ENCODE results near the gene ITGB2. TPM values are rescaled to one million over a fixed set of nuclear protein-coding genes. Genes with fewer than 3 reads are reported as not detected.

ITGB2 gene
- total RNA-seq, result 100 to 1,000 TPM in 4 of 9 donors, 10 to 100 TPM in 4, 1 to 10 TPM in 1; 6.3 to 212 (median 96.7) TPM
- 100 to 1,000 TPM in 2 of 3 donors, 10 to 100 TPM in 1; 10.9 to 249 (median 101) TPM for polyA plus RNA-seq
- long read RNA-seq, donor 1, result 0 reads
- long read RNA-seq, donor 2, partial matches to known transcripts, result 0 of 1 reads
- long read RNA-seq, donor 2, other reads (novel, unspliced or antisense), result 0 of 1 reads
- long read RNA-seq, donor 3, partial matches to known transcripts, result 0 of 1 reads
- long read RNA-seq, donor 3, other reads (novel, unspliced or antisense), result 0 of 1 reads
- long read RNA-seq, donor 4, transcript ITGB2-201 (16 exons, 2,955 nt), result major isoform, 13 of 25 reads
- long read RNA-seq, donor 4, partial matches to known transcripts, result 7 of 25 reads
- long read RNA-seq, donor 4, other reads (novel, unspliced or antisense), result 4 of 25 reads
- long read RNA-seq, donor 5, transcript ITGB2-201 (16 exons, 2,955 nt), result major isoform, 112 of 142 reads
- long read RNA-seq, donor 5, partial matches to known transcripts, result 17 of 142 reads
- long read RNA-seq, donor 5, other reads (novel, unspliced or antisense), result 10 of 142 reads
- long read RNA-seq, donor 6, transcript ITGB2-201 (16 exons, 2,955 nt), result major isoform, 16 of 25 reads
- long read RNA-seq, donor 6, partial matches to known transcripts, result 8 of 25 reads
- long read RNA-seq, donor 6, other reads (novel, unspliced or antisense), result 0 of 25 reads
- long read RNA-seq, donor 7, partial matches to known transcripts, result 0 of 1 reads
- long read RNA-seq, donor 7, other reads (novel, unspliced or antisense), result 0 of 1 reads
- long read RNA-seq, donor 8, partial matches to known transcripts, result 0 of 3 reads
- long read RNA-seq, donor 8, other reads (novel, unspliced or antisense), result 0 of 3 reads
- long read RNA-seq, donor 9, partial matches to known transcripts, result 0 of 1 reads
- long read RNA-seq, donor 9, other reads (novel, unspliced or antisense), result 0 of 1 reads
- long read RNA-seq, donor 10, partial matches to known transcripts, result 0 of 1 reads
- long read RNA-seq, donor 10, other reads (novel, unspliced or antisense), result 0 of 1 reads

GRCh38 chr21:44920694-44921604 is at the start of gene ITGB2:
ITGB2 (minus strand) TSS chr21:44920899; CDS start chr21:44910782, 10,117 bp downstream.
- peak in 4 of 7 donors; percentile 43 to 67 (median 50) for DNase-seq
- H3K27ac ChIP-seq, result peak within 1 kb of the TSS in 2 of 5 donors; percentile 38 to 63
- H3K4me1 ChIP-seq (replicated peaks in 1 of 2), result peaks cover 0 to 7% of the 10 kb centered on the region in 2 donors
- no peaks in the 10 kb centered on the region for H3K36me3 ChIP-seq (replicated peaks in 1 of 2)
- 52 to 78% (median 55%) methylated on average over 22 to 29 of the region's 29 CpGs for WGBS, 4 donors
- H3K27me3 ChIP-seq, result peaks cover 19% of the 10 kb centered on the region
- intact Hi-C loops (cut with DNase I), result no loop called here
- no peak for TF ChIP-seq POLR2A (IDR thresholded peaks at IDR 0.05)
- no peak for TF ChIP-seq CTCF (IDR thresholded peaks at IDR 0.05)
- peak within 1 kb of the TSS in 1 of 4 donors; percentile 40 for H3K4me3 ChIP-seq
- no peaks in the 10 kb centered on the region for H3K9me3 ChIP-seq (replicated peaks in 1 of 3)

- peak in 6 of 7 donors; percentile 61 to 82 (median 78) for DNase-seq
- intact Hi-C loops (cut with DNase I), result no loop called here
These were observed 49.4 kb upstream of the ITGB2 start for GRCh38 chr21:44969931-44970755.

More at GRCh38 chr21:44969931-44970755, 49.4 kb upstream of the ITGB2 start:
- H3K27me3 ChIP-seq, result no peaks in the 10 kb centered on the region
- WGBS, 4 donors, result 43 to 78% (median 68%) methylated on average over 9 to 24 of the region's 24 CpGs
- peaks cover 6 to 30% of the 10 kb centered on the region in 2 donors for H3K4me1 ChIP-seq (replicated peaks in 1 of 2)
- H3K4me3 ChIP-seq, result peak overlapping the region in 1 of 4 donors; percentile 18
- no peaks in the 10 kb centered on the region for H3K9me3 ChIP-seq (replicated peaks in 1 of 3)
- H3K27ac ChIP-seq, result peak overlapping the region in 4 of 5 donors; percentile 31 to 76 (median 60)
- H3K36me3 ChIP-seq (replicated peaks in 1 of 2), result peaks cover 0 to 5% of the 10 kb centered on the region in 2 donors
- no peak for TF ChIP-seq POLR2A (IDR thresholded peaks at IDR 0.05)
- TF ChIP-seq CTCF (IDR thresholded peaks at IDR 0.05), result no peak
